Left lung (tissue), 10 donors: Measurements from ENCODE around the gene IL20RB. TPM values are rescaled to one million over a fixed set of nuclear protein-coding genes. Genes with fewer than 3 reads are reported as not detected.
"Not testable (repeated sequence)": the region's sequence is repeated elsewhere in the genome, so short reads cannot be mapped to it uniquely, and the experiment has no call there.

Experiments used
- ATAC-seq: fragments of 200-7000 bp; cut with Tn5 transposase; one replicate; pipeline ENCODE4 v1.9.1; 2020; ENCODE audit warnings: moderate library complexity
- DNase-seq, 4 donors: peaks; one replicate each; pipeline ENCODE4 v3.0.0-alpha.2; 2013 to 2020
- H3K27ac ChIP-seq, 2 donors: fragments of 200-600 bp; sonication (generic) in 1 of 2; one replicate each; pipeline versions ENCODE4 v1.5.0 to v1.8.0; 2020 to 2021
- H3K27me3 ChIP-seq, 2 donors: fragments of 200-600 bp; sonication (generic) in 1 of 2; one replicate each; pipeline versions ENCODE4 v1.5.0 to v1.8.0; 2020 to 2021
- H3K36me3 ChIP-seq, 2 donors: fragments of 200-600 bp; sonication (generic) in 1 of 2; one replicate each; pipeline versions ENCODE4 v1.5.0 to v1.8.0; 2020 to 2021
- H3K4me1 ChIP-seq, 2 donors: fragments of 200-600 bp; one replicate each; pipeline ENCODE4 v1.8.0; 2021
- H3K4me3 ChIP-seq, 2 donors: fragments of 200-600 bp; sonication (generic) in 1 of 2; one replicate each; pipeline versions ENCODE4 v1.5.0 to v1.8.0; 2020 to 2021; ENCODE audit warnings: mild to moderate bottlenecking in 1 of 2
- H3K9me3 ChIP-seq, 2 donors: fragments of 200-600 bp; sonication (generic) in 1 of 2; one replicate each; pipeline versions ENCODE4 v1.5.0 to v1.8.0; 2020 to 2021
- intact Hi-C, 2 donors: fragments of 100-400 bp; cut with DNase I; formaldehyde crosslinking; loops; one replicate each; pipeline versions ENCODE4 v1.11.2 to v1.14.2; 2022
- polyA plus RNA-seq, 6 donors: library from polyadenylated mRNA; unstranded; fragments of 120-200 nt; gene quantifications; one replicate each; pipeline ENCODE4 v1.2.1, GENCODE V29; 2013; ENCODE audit not compliant: insufficient read length in 6 of 6
- total RNA-seq, 2 donors: library from RNA; stranded (reverse); fragmentation: NEBNext Ultra II Directional; extraction: Animal tissue kit (Norgen Biotek cat#: 25700); gene quantifications; one replicate each; pipeline ENCODE4 v1.2.1, GENCODE V29; 2021
- TF ChIP-seq, protein P1 (sequence below), 2 donors: fragments of 200-600 bp; sonication (generic) in 1 of 2; IDR thresholded peaks; one replicate each; pipeline versions ENCODE4 v1.5.0 to v1.8.0; 2021; ENCODE audit warnings: antibody characterized with exemption in 2 of 2
- donor health status: DM: no; HTN: yes; CAD: no.
- donor health status: DM: no; HTN: no; CAD: no.

IL20RB gene
- total and polyA plus RNA-seq, 8 donors, result 0.61 to 1.9 (median 1.0) TPM

DNA sequence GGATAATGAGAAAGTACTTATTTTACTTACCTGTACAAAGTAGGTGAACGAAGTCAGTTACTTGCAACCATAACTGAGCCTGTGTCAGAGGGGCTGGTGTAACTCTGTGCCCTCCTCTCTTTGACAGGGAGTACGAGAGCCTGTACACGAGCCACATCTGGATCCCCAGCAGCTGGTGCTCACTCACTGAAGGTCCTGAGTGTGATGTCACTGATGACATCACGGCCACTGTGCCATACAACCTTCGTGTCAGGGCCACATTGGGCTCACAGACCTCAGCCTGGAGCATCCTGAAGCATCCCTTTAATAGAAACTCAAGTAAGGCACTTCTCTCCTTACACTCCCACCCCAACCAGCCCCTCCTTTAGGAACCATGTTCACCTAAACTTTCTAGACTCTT is 24.2 kb downstream of the IL20RB start:
- intact Hi-C loops, result no loop called here
- no peaks in the 10 kb centered on the region for H3K9me3 ChIP-seq
- no peak for DNase-seq
- no peaks in the 10 kb centered on the region for H3K36me3 ChIP-seq
- H3K4me3 ChIP-seq, result no peak overlapping the region
- TF ChIP-seq, protein P1, sequence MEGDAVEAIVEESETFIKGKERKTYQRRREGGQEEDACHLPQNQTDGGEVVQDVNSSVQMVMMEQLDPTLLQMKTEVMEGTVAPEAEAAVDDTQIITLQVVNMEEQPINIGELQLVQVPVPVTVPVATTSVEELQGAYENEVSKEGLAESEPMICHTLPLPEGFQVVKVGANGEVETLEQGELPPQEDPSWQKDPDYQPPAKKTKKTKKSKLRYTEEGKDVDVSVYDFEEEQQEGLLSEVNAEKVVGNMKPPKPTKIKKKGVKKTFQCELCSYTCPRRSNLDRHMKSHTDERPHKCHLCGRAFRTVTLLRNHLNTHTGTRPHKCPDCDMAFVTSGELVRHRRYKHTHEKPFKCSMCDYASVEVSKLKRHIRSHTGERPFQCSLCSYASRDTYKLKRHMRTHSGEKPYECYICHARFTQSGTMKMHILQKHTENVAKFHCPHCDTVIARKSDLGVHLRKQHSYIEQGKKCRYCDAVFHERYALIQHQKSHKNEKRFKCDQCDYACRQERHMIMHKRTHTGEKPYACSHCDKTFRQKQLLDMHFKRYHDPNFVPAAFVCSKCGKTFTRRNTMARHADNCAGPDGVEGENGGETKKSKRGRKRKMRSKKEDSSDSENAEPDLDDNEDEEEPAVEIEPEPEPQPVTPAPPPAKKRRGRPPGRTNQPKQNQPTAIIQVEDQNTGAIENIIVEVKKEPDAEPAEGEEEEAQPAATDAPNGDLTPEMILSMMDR (IDR thresholded peaks at IDR 0.05), result no peak
- H3K27me3 ChIP-seq, result no peaks in the 10 kb centered on the region
- no peaks in the 10 kb centered on the region for H3K4me1 ChIP-seq
- ATAC-seq, result no peak
- H3K27ac ChIP-seq, result no peak overlapping the region

DNA sequence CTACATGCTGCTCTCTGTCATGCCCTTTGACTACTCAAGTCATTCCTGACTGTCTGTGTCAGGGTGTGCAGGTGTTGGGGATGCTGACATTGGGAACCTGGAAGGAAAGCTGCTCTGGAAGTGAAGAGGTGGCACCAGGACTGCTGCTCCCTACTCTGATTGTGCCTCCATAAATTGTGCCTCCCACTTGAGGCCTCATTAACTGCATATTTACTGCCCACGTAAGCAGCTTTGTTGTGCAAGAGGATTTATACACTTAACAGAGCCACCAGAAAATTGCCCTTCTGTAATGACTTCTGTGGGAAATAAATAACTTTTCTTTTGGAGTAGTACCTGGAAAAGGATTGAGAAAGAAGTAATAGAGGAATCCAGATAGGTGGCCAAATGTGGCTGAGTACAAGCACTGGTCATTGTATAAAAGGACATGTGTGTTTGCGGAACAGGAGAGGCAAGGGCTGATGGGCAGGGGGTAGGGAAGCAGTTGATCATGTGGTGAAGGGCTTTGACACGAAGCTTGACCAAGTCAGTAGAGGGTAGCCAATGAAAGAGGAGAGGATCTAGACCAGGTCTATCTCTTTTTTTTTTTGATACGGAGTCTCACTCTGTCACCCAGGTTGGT is 24.8 kb downstream of the IL20RB start:
- intact Hi-C loops, result no loop called here
- no peaks in the 10 kb centered on the region for H3K36me3 ChIP-seq
- no peak for DNase-seq
- TF ChIP-seq, protein P1 (IDR thresholded peaks at IDR 0.05), result no peak
- no peaks in the 10 kb centered on the region for H3K4me1 ChIP-seq
- no peak overlapping the region for H3K27ac ChIP-seq
- H3K27me3 ChIP-seq, result no peaks in the 10 kb centered on the region
- no peak overlapping the region for H3K4me3 ChIP-seq
- ATAC-seq, result peak; percentile 72
- H3K9me3 ChIP-seq, result no peaks in the 10 kb centered on the region

DNA sequence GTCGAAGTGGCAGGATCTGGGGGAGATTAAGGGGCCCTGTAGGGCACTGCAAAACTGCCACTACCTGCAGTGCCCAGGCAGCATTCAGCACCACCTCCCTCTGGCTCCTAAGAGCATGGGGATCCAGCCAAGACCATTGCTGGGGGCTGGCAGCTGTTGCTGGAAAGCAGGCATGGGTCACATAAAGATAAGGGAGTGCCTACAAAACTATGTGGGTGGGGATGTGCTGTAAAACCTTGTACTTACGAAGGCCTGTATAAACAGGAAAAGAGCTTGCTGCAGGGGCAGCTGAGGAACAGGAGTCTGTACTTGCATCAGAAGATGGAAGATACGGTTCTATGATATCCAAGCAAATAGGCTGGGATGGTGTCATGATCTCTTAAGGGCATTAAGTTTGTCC is 27.1 kb downstream of the IL20RB start:
- Histone ChIP-seq H3K4me3 (no peak overlapping the region), H3K9me3 (no peaks in the 10 kb centered on the region), H3K27ac (no peak overlapping the region), H3K27me3 (no peaks in the 10 kb centered on the region), H3K36me3 (no peaks in the 10 kb centered on the region), H3K4me1 (no peaks in the 10 kb centered on the region)
- DNase-seq (no peak), ATAC-seq (peak; percentile 63)
- intact Hi-C loops, result no loop called here
- TF ChIP-seq, protein P1 (IDR thresholded peaks at IDR 0.05), result no peak

DNA sequence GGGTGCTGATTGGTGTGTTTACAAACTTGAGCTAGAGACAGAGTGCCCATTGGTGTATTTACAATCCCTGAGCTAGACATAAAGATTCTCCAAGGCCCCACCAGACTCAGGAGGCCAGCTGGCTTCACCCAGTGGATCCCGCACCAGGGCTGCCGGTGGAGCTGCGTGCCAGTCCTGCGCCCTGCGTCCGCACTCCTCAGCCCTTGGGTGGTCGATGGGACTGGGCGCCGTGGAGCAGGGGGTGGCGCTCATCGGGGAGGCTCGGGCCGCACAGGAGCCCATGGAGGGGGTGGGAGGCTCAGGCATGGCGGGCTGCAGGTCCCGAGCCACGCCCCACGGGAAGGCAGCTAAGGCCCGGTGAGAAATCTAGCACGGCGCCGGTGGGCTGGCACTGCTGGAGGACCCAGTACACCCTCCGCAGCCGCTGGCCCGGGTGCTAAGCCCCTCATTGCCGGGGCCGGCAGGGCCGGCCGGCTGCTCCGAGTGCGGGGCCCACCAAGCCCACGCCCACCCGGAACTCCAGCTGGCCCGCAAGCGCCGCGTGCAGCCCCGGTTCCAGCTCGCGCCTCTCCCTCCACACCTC is 29.7 kb downstream of the IL20RB start:
- H3K9me3 ChIP-seq, DNase-seq, ATAC-seq: not testable (repeated sequence)

DNA sequence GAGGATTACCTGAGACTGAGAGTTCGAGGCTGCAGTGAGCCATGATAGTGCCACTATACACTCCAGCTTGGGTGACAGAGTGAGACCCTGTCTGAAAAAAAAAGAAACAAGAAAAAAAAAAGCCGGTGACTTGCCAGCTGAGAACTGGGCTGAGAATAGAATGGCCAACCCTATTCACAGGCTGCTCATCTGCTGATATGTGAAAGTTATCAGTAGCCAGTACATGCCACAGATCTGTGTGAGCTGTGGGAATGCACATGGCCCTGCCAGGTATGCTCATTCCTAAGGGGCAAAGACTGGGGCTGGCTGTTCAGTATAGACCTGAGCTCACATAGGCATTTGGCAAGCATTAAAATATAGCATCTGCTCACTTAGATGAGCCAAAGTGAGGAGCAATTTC is 30.9 kb downstream of the IL20RB start:
- no peaks in the 10 kb centered on the region for H3K27me3 ChIP-seq
- DNase-seq (no peak), ATAC-seq (no peak)
- intact Hi-C loops, result no loop called here
- TF ChIP-seq, protein P1 (IDR thresholded peaks at IDR 0.05), result no peak
- H3K4me1 ChIP-seq, result no peaks in the 10 kb centered on the region
- no peaks in the 10 kb centered on the region for H3K9me3 ChIP-seq
- H3K27ac ChIP-seq, result no peak overlapping the region
- H3K36me3 ChIP-seq, result no peaks in the 10 kb centered on the region
- H3K4me3 ChIP-seq, result no peak overlapping the region

More for the DNA sequence above, 29.7 kb downstream of the IL20RB start:
- intact Hi-C loops, H3K27me3 ChIP-seq, H3K27ac ChIP-seq, H3K4me1 ChIP-seq, H3K4me3 ChIP-seq, H3K36me3 ChIP-seq: not testable (repeated sequence)
